ENCODE results near the gene COL16A1.

GRCh38 chr1:31625561-31626222 is 78.1 kb downstream of the COL16A1 start:
- TF ChIP-seq CTCF (IDR thresholded peaks at IDR 0.05) (no peak), EP300 (IDR thresholded peaks at IDR 0.05) (no peak), POLR2A (IDR thresholded peaks at IDR 0.05) (no peak), POLR2AphosphoS5 (IDR thresholded peaks at IDR 0.05) (no peak)
